ENCODE results near the gene KCNE3. TPM values are rescaled to one million over a fixed set of nuclear protein-coding genes. Genes with fewer than 3 reads are reported as not detected.
"Not testable (repeated sequence)": the region's sequence is repeated elsewhere in the genome, so short reads cannot be mapped to it uniquely, and the experiment has no call there.

Gene KCNE3
- polyA plus RNA-seq, 1 donor from 2014 or later = not detected

- H3K27me3 Mint-ChIP-seq = peaks cover 2% of the 10 kb centered on the region
- peaks cover 4 to 5% (median 5%) of the 10 kb centered on the region in 3 donors for H3K9me3 Mint-ChIP-seq
- H3K4me1 Mint-ChIP-seq = no peaks in the 10 kb centered on the region
- H3K4me3 Mint-ChIP-seq = no peak overlapping the region
- peaks cover 2% of the 10 kb centered on the region for H3K36me3 Mint-ChIP-seq
- no peak overlapping the region for H3K27ac Mint-ChIP-seq
These were observed 28.7 kb downstream of the KCNE3 start for GRCh38 chr11:74438681-74439080.

GRCh38 chr11:74437441-74438042 lies 29.8 kb downstream of the KCNE3 start:
- Mint-ChIP-seq H3K4me3 (no peak overlapping the region), H3K27me3 (no peaks in the 10 kb centered on the region), H3K4me1 (no peaks in the 10 kb centered on the region), H3K27ac (peak overlapping the region in 1 of 3 donors; percentile 48), H3K36me3 (peaks cover 3% of the 10 kb centered on the region), H3K9me3 (peaks cover 4 to 5% (median 5%) of the 10 kb centered on the region in 3 donors)

GRCh38 chr11:74434528-74434927 lies 32.8 kb downstream of the KCNE3 start:
- H3K9me3 Mint-ChIP-seq = peaks cover 0 to 2% (median 0%) of the 10 kb centered on the region in 3 donors
- no peak overlapping the region for H3K27ac Mint-ChIP-seq
- H3K36me3 Mint-ChIP-seq = peaks cover 3% of the 10 kb centered on the region
- H3K4me1 Mint-ChIP-seq = no peaks in the 10 kb centered on the region
- H3K4me3 Mint-ChIP-seq = no peak overlapping the region
- no peaks in the 10 kb centered on the region for H3K27me3 Mint-ChIP-seq

GRCh38 chr11:74429205-74429604 lies 38.1 kb downstream of the KCNE3 start:
- Mint-ChIP-seq H3K4me1 (no peaks in the 10 kb centered on the region), H3K9me3 (peaks cover 2 to 5% (median 3%) of the 10 kb centered on the region in 3 donors), H3K27me3 (peaks cover 3% of the 10 kb centered on the region), H3K36me3 (peaks cover 2% of the 10 kb centered on the region), H3K27ac (no peak overlapping the region), H3K4me3 (no peak overlapping the region)

- H3K4me3 Mint-ChIP-seq = no peak overlapping the region
- H3K9me3 Mint-ChIP-seq = peaks cover 2 to 12% (median 3%) of the 10 kb centered on the region in 3 donors
- H3K27me3 Mint-ChIP-seq = peaks cover 3% of the 10 kb centered on the region
- no peaks in the 10 kb centered on the region for H3K4me1 Mint-ChIP-seq
- H3K27ac Mint-ChIP-seq = no peak overlapping the region
- H3K36me3 Mint-ChIP-seq = no peaks in the 10 kb centered on the region
These were observed 39.9 kb downstream of the KCNE3 start for GRCh38 chr11:74427384-74427886.

- no peaks in the 10 kb centered on the region for H3K36me3 Mint-ChIP-seq
- H3K4me3 Mint-ChIP-seq = no peak overlapping the region
- no peaks in the 10 kb centered on the region for H3K4me1 Mint-ChIP-seq
- H3K27me3 Mint-ChIP-seq = peaks cover 3% of the 10 kb centered on the region
- H3K9me3 Mint-ChIP-seq = peaks cover 2 to 12% (median 3%) of the 10 kb centered on the region in 3 donors
- no peak overlapping the region for H3K27ac Mint-ChIP-seq
These were observed 42.2 kb downstream of the KCNE3 start for GRCh38 chr11:74425100-74425499.

- Mint-ChIP-seq H3K9me3 (peaks cover 0 to 4% (median 0%) of the 10 kb centered on the region in 3 donors), H3K36me3 (peaks cover 2% of the 10 kb centered on the region), H3K4me3 (no peak overlapping the region), H3K4me1 (no peaks in the 10 kb centered on the region), H3K27ac (no peak overlapping the region), H3K27me3 (peaks cover 2% of the 10 kb centered on the region)
These were observed 48.8 kb downstream of the KCNE3 start for GRCh38 chr11:74418509-74418895.

GRCh38 chr11:74417860-74418508 lies 49.4 kb downstream of the KCNE3 start:
- Mint-ChIP-seq H3K36me3 (peaks cover 2% of the 10 kb centered on the region), H3K4me3 (no peak overlapping the region), H3K4me1 (no peaks in the 10 kb centered on the region), H3K9me3 (peaks cover 0 to under 1% (median 0%) of the 10 kb centered on the region in 3 donors), H3K27me3 (peaks cover 2% of the 10 kb centered on the region), H3K27ac (no peak overlapping the region)

- no peak overlapping the region for H3K4me3 Mint-ChIP-seq
- peaks cover 2% of the 10 kb centered on the region for H3K36me3 Mint-ChIP-seq
- no peaks in the 10 kb centered on the region for H3K4me1 Mint-ChIP-seq
- H3K27me3 Mint-ChIP-seq = peaks cover 2% of the 10 kb centered on the region
- H3K27ac Mint-ChIP-seq = no peak overlapping the region
- H3K9me3 Mint-ChIP-seq = no peaks in the 10 kb centered on the region
These were observed 50.0 kb downstream of the KCNE3 start for GRCh38 chr11:74417379-74417804.

- not testable (repeated sequence) for H3K27ac Mint-ChIP-seq, H3K36me3 Mint-ChIP-seq, H3K4me1 Mint-ChIP-seq, H3K4me3 Mint-ChIP-seq, H3K9me3 Mint-ChIP-seq, H3K27me3 Mint-ChIP-seq
These were observed 50.4 kb downstream of the KCNE3 start for GRCh38 chr11:74416974-74417373.

- H3K27me3 Mint-ChIP-seq = peaks cover 6% of the 10 kb centered on the region
- H3K27ac Mint-ChIP-seq = no peak overlapping the region
- H3K4me3 Mint-ChIP-seq = no peak overlapping the region
- no peaks in the 10 kb centered on the region for H3K4me1 Mint-ChIP-seq
- peaks cover 2% of the 10 kb centered on the region for H3K36me3 Mint-ChIP-seq
- no peaks in the 10 kb centered on the region for H3K9me3 Mint-ChIP-seq
These were observed 54.5 kb downstream of the KCNE3 start for GRCh38 chr11:74412733-74413359.

GRCh38 chr11:74412321-74412720 lies 55.0 kb downstream of the KCNE3 start:
- Mint-ChIP-seq H3K4me1 (no peaks in the 10 kb centered on the region), H3K36me3 (no peaks in the 10 kb centered on the region), H3K9me3 (no peaks in the 10 kb centered on the region), H3K4me3 (no peak overlapping the region), H3K27ac (no peak overlapping the region), H3K27me3 (peaks cover 4% of the 10 kb centered on the region)

GRCh38 chr11:74409633-74410032 lies 57.7 kb downstream of the KCNE3 start:
- Mint-ChIP-seq H3K9me3 (no peaks in the 10 kb centered on the region), H3K27me3 (peaks cover 8% of the 10 kb centered on the region), H3K27ac (no peak overlapping the region), H3K4me3 (no peak overlapping the region), H3K36me3 (no peaks in the 10 kb centered on the region), H3K4me1 (no peaks in the 10 kb centered on the region)
